NCI-H1436 treated with DMSO at 0.1 percent for 48 hours (cell line): Measurements from ENCODE around the gene FHIT.

Source experiments
- DNase-seq: peaks from one replicate; lab custom pipeline; 2025; lab: John Stamatoyannopoulos, UW

The FHIT gene

DNA sequence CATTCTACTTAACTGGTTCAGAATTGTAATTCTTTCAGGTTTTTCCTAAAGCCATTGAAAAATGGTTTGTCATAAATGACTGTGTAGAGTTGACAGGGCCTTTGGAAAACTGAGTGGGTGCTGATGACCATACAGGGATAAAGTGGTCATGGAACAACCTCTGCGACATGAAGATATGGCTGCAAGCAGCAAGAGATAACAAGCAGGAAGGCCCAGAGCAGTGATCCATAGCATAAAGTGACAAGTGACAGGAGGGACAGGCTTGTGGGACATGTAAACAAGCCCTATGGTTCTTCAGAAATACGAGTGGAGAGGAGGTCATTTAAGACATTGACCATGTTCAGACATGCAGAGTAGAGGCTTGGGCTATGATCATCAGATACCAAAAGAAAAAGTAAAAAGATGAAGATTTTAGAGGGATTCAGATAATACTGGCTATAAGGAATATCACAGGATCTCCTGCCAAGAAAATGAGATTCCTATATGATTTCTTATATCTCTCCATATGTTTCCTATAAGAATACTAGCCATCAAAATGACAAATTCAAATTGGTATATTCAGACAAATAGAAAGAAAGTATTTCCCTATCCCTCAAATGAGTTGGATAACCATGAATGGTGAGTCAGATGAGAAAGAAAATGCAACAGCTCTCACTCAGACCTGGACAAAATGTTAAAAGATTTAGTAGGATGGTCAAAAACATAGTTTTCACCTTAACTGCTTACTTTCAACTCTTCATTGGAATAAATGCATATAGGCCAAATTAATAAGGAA lies 1373.8 kb downstream of the FHIT start:
- DNase-seq = no peak

DNA sequence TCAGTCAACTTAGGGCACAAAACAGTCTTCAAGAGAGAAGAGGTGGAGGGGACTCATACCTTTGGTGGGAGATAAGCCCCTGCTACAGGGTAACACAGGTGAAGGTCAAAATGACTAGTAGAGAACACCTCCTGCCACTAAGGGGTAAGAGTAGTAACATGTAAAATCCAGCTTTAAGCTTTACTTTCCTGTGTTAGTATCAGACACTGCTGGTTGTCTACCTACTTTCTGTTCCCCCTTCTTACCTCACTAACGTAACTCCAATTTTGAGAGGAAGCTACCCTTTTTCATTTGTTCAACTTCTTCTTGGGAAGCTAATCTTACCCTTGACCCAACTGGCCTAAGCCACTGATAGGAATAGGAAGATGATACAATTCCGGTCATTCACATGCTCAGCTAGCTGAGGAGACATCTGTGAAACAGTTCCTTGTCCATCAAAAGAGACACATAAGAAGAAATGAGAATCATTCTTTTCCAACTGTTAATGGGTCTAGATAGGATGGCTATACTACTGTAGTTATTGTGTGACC lies 1374.7 kb downstream of the FHIT start:
- DNase-seq = no peak

DNA sequence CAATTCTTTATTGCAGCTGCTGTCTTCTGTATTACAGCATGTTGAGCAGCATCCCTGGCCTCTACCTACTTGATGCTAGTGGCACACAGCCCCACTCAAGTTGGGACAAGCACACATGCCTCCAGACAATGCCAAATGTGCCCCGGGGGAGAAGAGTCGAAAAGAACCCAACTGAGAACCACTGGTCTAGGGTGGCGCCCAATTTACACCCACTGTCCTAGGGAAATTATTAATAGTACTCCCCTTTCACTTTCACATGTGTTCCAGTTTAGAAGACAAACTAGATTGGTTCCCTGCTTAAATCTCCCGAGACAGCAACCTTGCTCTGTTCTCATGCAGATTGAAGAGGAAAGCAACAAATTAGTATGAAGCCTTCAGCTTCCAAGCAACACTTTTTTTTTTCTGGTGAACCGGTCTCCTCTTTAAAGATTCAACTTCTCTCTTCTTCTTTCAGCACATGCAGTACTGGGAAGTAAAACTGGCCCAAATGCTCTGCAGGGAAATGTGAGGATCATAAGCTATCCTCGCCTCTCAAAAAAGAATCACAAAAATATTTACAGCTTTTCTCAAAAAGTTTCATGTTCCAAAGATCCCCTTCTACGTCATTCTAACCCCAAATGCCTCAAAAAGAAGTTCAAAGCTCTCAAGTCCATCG lies 1377.5 kb downstream of the FHIT start:
- DNase-seq = no peak

DNA sequence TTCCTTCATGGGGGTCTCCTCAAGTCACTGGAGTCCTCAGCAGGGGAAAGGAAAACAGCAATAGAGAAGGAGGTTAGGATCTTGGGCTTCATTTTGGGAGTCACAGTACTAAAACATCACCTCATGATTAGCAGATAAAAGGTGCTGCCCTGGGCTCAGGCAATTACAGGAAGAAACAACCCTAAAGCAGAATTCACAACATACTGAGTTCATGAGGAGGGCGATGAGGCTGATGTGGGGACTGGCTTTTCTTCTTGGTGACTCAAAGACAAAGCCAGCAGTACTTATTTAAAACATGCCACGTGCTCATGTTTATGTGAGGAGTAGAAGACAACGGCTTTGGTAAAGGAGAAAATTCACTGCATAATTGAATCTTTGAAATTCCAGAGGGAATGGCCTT lies 1379.1 kb downstream of the FHIT start:
- no peak for DNase-seq

DNA sequence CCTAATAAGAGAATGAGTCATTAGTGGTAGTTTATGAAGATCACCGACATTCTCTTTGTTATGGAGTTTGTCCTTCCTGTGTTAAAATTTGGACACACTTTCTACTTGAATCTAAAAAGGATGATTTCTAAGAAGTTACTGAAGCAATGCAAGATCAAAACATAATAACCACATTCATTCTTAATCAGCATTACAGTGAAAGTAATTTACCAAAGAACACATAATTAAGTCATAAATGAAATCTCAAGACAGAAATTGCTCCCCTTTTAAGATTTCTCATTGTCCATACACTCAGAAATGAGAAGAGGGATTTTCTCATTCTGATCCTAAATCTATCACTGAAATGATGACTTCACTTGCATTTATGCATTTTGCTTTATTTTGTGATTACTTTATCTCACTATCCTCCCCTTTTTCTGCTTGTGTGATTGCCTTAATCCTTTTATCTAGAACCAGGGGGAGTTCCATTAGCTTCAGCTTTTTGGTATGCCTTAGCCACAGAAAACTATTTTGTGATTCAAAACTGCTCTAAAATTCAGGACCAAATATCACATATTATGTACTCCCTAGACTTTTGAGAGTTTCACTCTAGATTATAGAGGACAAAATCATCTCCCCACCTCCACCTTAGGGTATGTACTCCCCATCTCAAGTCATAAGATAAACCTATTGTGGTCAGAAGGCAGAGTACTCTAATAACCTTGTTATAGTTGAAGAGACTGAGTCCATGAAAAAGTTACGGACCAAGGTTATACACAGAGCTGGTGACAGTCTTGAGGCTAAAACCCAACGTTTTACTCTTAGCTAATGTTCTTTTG lies 1383.9 kb downstream of the FHIT start:
- no peak for DNase-seq

DNA sequence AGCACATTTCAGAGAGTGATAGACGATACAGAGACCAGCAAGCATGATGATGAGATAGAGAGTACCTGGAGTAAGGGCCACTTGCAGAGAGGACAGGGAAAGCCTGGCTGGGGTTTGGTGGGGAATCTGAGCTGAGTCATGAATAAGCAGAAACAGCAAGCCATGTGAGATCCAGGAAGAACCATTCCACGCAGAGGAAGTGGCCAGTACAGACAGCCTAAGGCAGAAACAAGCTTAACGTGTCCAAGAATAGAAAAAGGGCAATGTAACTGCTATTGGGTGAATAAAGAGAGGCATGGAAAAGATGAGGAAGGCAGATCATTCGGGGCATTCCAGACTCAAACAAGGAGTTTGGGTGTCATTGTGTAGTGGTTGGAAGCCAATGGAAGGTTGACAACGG lies 1385.2 kb downstream of the FHIT start:
- no peak for DNase-seq

DNA sequence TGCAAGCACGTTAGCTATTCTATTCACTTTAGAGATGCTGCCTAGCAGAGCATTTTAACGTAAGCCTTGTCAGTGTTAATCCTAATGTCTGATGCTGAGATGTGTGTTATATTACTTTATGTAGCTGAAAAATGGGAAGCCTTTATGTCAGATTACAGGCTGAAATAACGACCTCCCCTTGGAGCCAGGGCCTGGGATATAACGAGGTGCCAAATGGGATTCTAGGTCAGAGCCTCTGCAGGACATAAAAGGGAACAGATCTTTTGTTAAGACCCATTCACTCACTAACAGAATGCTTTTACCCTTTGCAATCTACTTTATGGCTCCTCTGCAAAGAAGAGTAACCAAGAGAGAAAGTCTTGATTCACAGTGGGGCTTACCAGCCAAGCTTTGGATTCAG lies 1385.9 kb downstream of the FHIT start:
- DNase-seq = no peak

DNA sequence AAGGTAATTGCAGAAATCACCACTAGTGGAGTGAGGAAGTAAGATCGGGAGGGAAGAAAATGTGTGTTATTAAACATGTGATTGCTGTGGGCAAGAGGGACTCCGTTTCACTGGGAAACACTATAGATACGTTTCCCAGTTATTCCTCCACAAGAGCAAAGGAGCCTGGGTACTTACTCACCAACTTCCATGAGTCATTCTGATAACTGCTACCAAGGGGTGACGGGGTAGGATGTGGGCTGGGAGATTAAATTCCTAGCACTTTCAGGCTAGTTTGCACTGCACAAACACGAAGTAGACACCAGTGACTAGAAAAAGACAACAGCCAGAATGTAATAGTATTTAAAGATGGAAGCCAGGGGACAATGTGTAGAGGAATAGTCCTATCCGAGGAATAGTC lies 1388.6 kb downstream of the FHIT start:
- no peak for DNase-seq

DNA sequence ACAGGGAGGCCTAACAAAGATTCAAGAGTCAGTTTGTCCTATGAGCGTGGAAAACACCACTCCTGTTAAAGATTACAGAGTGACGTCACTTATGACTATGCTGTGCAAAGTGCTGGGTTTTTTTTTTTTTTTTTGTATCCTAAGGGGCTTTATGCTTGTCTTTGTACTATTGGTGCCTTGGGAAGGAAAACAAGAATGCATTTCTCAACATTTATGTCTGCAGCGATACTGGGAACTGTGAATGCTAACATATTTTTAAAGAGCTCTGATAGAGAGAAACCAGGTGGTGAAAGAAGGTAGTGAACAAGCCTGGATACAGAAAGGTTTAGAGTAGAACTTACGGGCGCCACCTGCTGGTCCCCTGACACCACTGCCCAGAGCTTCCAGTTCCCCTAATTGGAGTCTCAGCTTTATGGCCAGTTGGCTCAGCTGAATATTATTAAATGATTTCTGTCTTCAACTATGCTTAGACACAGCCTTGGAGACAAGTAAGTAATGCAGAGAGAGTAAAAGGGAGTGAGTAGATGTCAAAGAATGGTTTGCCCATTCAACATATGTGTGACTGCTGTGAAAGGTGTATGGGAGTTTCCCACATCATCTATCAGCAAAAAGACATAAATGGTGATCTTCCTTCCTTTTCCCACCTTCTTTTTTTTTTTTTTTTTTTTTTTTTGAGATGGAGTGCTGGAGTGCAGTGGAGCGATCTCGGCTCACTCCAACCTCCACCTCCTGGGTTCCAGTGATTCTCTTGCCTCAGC lies 1393.5 kb downstream of the FHIT start:
- no peak for DNase-seq

DNA sequence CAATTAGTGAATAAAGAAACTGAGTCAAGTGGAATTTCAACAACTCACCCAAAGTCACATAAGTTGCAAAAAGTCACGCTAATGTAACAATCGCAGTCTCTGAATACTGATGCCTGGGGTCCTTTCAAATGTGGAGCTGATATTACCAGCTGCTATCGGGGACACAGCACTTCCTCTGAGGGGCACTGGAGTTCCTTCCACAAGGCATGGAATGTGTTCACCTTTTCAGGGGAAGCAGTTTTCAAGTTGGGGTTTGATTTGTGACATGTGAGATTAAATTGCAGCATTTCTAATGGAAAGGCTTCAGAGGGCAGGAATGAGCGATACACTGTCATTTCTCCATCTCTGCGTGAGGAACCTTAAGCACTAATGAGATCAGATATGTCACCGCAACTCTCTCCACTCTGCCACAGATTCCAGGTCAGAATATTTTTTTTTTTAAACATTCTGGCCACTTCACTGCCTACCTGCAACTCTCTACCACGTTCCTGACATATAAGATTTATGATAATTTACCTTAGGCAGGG lies 1394.3 kb downstream of the FHIT start:
- no peak for DNase-seq

DNA sequence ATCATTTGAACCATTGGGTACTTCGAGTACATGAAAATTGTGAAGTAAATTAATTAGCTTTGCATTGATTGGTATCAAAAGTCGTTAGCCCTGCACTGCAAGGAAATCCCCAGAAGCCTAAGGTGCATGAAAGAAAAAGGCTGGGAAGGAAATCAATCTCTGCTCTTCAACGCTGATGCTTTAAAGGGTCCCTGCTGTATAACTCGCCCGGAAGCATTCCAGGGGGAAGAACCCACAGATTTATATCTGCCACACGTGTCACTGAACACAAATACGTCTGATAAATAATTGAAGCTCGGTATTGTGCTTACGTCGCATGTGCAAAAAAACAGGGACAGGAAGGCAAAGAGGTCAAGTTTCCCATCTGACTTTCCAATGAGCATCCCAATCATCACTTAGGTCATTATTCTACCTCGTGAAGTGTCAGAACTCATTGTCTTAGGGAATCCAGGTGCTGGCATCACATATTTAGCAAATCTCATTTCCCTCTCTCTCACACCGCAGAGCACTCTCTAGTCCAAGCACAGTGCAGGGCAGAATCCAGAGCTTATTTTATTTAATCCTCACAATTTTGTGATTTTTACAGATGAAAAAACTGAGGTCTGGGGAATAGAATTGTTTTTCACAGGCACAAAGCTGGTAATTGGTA lies 1397.1 kb downstream of the FHIT start:
- DNase-seq = no peak

DNA sequence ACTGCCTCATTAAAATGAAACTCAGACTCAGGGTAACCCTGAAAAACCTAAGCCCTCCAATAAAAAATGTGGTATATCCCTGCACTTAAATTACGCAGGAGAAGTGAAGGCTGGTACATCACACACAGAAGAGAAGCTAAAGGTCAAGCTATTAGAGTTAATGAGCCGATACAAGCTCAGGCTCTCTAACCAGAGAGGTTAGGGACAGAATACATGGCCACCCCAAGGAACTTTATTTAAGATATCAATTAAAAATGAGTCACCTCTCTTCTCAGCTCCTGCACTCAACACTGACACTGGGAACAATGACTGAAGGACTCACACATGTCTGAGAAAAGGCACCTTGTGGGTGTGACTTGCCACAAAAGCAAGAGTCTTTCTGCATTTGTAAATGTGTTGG lies 1400.8 kb downstream of the FHIT start:
- no peak for DNase-seq

DNA sequence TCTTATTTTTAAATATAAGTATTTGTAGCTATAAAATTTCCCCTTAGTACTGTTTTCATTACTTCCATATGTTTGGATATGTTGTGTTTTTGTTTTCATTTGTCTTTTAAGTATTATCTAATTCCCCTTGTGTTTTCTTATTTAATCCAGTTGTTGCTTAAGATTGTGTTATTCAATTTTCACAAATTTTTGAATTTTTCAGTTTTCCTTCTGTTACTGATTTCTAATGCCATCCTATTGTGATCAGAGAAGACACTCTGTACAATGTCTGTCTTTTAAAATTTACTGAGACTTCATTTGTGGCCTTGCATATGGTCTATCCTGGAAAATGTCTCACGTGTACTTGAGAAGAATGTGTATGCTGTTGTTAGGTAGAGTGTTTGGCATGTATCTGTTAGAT lies 1405.9 kb downstream of the FHIT start:
- DNase-seq = no peak

DNA sequence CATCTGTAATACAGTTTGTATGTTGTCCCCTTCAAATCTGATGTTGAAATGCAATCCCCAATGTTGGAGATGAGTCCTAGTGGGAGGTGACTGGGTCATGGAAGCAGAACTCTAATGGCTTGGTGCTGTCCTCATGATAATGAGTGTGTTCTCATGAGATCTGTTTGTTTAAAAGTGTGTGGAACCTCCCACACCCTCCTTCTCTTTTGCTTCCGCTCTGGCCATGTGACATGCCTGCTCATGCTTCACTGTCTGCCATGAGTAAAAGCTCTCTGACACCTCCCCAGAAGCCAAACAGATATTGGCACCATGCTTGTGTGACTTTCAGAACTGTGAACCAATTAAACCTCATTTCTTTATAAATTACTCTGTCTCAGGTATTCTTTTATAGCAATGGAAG lies 1407.4 kb downstream of the FHIT start:
- no peak for DNase-seq

DNA sequence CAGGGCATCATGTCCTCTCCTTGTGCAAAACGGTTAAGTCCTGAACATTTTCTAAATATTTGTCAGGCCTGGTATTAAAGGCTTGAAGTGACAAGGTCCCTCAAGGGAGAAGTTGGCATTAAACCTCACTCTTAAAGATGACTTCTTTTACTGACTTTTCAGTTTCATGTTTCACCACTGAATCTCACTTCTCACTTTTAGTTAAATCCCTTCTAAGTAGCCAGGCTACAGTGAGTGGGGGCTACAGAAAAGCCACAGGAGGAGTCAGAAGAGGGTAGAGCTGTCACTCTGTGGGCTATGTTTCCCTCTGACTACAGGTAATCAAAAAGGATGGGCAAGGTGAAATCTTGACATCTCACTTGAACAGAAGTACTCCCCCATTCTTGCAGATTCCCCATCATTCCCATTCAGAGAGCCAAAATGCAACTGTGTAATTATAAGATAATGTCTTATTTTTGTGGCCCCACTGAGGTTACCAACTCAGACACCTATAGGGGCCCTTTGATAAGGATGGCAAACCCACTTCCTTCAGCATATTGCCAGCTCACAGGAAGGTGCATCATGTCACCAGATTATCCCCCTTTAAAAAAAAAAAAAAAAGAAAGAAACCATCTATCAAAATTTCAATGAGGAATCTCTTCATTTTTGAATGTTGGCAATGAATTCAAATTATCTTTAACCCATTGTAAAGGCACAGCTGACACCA lies 1411.3 kb downstream of the FHIT start:
- DNase-seq = no peak

DNA sequence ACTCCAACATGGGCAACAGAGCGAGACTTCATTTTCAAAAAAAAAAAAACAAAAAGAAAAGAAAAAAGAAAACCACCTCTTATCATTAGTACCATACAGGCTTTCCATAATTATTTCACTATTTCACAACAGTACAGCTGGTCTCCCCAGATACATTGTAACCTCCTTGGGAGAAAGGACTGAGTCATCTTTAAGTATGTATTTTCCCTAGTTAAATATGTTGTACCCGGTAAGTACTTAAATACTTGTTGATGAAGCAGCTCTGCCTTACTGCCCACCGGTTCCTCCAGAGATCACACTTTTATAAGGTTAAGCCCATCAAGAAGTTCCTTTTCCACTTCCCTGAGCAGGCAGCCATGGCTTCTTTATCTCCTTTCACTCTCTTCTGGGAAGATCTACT lies 1412.0 kb downstream of the FHIT start:
- no peak for DNase-seq

DNA sequence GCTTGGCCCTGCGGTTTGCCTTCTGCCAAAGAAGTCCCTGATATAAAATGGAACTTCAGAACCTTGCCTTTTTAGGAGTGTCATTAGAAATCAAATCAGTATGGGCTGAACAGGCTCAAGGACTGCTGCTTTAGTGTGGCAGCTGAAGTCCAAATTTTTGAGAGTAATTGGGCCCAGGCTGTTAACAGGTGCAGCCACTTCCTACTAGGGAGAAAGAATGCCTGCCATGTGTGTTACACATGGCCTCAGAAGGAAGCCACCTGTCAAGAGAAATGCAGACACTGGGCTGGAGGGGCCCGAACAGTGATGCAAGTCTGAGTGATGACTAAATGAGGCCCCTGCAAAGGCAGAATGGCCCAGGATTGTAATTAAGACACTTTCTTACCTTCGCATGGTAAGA lies 1414.7 kb downstream of the FHIT start:
- no peak for DNase-seq

DNA sequence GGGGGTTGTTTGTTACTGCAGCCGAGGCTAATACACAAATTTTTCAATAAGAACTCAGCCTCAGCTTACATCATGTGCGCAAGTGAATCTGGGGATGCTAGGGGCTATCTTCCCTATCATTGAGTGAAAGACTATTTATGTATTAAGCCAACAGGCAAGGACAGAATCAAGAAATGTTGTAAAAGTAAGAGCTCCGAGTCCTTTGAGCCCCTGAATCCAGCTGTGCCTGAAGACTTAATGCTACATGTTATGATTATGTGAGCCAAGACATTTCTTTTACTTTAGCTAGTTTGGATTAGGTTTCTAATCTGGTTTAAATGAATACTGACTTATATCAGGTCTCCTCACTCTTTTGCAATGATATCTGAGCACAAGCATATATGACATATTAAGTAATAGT lies 1418.5 kb downstream of the FHIT start:
- no peak for DNase-seq

DNA sequence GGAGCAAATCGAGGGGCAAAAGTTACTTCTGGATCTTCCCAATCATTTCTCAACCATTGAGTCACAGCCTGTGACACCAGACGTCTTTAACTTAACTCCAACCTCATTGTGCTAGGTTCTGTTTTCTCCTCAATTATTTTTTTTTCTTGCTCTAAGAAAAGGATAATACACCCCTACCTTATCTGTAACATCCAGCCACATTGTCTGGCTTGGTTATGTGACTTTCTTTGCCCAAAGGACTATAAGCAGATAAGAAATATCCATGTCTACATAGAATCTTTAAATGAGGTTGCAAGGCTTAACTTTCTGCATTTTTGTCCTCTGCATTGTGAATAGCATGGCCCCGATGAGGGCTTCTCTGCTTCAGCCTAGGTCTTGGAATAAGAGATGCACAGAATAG lies 1419.0 kb downstream of the FHIT start:
- DNase-seq = no peak

DNA sequence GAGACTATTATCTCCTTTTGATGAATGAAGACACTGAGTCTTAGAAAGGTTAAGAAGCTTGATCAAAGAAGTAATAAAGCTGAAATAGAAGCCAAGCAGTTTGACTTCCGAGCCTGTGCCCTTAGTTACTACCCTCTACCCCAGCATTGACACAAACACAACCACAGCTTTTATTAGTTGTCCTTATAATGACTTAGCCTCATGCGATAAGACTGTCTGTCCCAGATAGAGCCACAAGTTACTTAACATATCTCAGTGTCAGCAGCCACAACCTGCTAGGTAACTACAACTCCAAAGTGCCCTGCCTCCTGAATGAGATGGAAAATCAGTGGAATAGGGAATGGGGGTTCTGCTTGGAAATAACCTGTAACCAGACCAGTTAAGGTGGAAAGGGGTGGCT lies 1419.9 kb downstream of the FHIT start:
- DNase-seq = no peak

DNA sequence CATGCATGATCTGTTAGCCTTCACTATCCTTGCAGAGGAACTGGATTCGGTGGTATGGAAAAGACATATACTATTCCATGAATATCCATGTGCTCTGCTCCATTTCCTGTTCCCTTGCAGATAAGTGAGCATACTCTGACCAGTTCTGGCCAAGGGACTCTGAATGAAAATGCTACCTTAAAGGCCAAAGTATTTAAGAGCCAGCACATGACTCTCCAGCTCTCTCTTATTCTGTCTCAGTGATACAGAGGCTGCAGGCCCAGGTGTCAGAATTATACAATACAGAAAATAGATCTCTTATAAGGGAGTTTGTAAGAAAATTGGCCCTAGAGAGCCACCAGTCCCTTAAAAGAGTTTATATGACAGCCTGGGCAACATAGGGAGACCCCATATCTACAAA lies 1421.7 kb downstream of the FHIT start:
- DNase-seq = no peak
